ENCODE results near the gene SEPTIN8. TPM values are rescaled to one million over a fixed set of nuclear protein-coding genes. Genes with fewer than 3 reads are reported as not detected.

The SEPTIN8 gene
- total RNA-seq, 2 donors from 2014 or later: 57.6 to 84.2 TPM

GRCh38 chr5:132824426-132824825 lies 47.4 kb upstream of the SEPTIN8 start:
- H3K4me3 ChIP-seq: no peak overlapping the region
- H3K27me3 ChIP-seq: no peaks in the 10 kb centered on the region
- H3K9ac ChIP-seq (ENCODE audit: low read depth in 2 of 2, low read length in 2 of 2): no peak overlapping the region
- no peaks in the 10 kb centered on the region for H3K36me3 ChIP-seq
- no peak overlapping the region for H3K27ac ChIP-seq
- no peaks in the 10 kb centered on the region for H3K9me3 ChIP-seq
- H3K4me1 ChIP-seq: no peaks in the 10 kb centered on the region
- no peak for DNase-seq
- intact Hi-C loops (cut with DNase I): loop anchor here (5.0 to 10.0 kb wide), 3 partner anchors 72 to 440 kb away; no protein-coding TSS in a partner anchor
- TF ChIP-seq, protein P1, sequence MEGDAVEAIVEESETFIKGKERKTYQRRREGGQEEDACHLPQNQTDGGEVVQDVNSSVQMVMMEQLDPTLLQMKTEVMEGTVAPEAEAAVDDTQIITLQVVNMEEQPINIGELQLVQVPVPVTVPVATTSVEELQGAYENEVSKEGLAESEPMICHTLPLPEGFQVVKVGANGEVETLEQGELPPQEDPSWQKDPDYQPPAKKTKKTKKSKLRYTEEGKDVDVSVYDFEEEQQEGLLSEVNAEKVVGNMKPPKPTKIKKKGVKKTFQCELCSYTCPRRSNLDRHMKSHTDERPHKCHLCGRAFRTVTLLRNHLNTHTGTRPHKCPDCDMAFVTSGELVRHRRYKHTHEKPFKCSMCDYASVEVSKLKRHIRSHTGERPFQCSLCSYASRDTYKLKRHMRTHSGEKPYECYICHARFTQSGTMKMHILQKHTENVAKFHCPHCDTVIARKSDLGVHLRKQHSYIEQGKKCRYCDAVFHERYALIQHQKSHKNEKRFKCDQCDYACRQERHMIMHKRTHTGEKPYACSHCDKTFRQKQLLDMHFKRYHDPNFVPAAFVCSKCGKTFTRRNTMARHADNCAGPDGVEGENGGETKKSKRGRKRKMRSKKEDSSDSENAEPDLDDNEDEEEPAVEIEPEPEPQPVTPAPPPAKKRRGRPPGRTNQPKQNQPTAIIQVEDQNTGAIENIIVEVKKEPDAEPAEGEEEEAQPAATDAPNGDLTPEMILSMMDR (IDR thresholded peaks at IDR 0.05): no peak

- H3K9me3 ChIP-seq: no peaks in the 10 kb centered on the region
- H3K27ac ChIP-seq: no peak overlapping the region
- peak overlapping the region in 1 of 2 donors; percentile 43 for H3K9ac ChIP-seq (ENCODE audit: low read depth in 2 of 2, low read length in 2 of 2)
- H3K4me1 ChIP-seq: no peaks in the 10 kb centered on the region
- H3K36me3 ChIP-seq: no peaks in the 10 kb centered on the region
- no peaks in the 10 kb centered on the region for H3K27me3 ChIP-seq
- intact Hi-C loops (cut with DNase I): loop anchor here (5.0 to 10.0 kb wide), 3 partner anchors 71 to 439 kb away; no protein-coding TSS in a partner anchor
- no peak for DNase-seq
- TF ChIP-seq, protein P1 (IDR thresholded peaks at IDR 0.05): no peak
- no peak overlapping the region for H3K4me3 ChIP-seq
Measured at GRCh38 chr5:132823481-132824050, 46.5 kb upstream of the SEPTIN8 start.

- Histone ChIP-seq H3K9ac (ENCODE audit: low read depth in 2 of 2, low read length in 2 of 2) (peak overlapping the region in 1 of 2 donors; percentile 43), H3K36me3 (no peaks in the 10 kb centered on the region), H3K27ac (no peak overlapping the region), H3K4me3 (no peak overlapping the region), H3K9me3 (no peaks in the 10 kb centered on the region), H3K27me3 (no peaks in the 10 kb centered on the region), H3K4me1 (no peaks in the 10 kb centered on the region)
- intact Hi-C loops (cut with DNase I): loop anchor here (5.0 to 10.0 kb wide), 3 partner anchors 71 to 438 kb away; no protein-coding TSS in a partner anchor
- TF ChIP-seq, protein P1 (IDR thresholded peaks at IDR 0.05): no peak
- DNase-seq: no peak
Measured at GRCh38 chr5:132822650-132823480, 45.8 kb upstream of the SEPTIN8 start.

GRCh38 chr5:132821791-132822190 lies 44.8 kb upstream of the SEPTIN8 start:
- Histone ChIP-seq H3K4me3 (no peak overlapping the region), H3K27me3 (no peaks in the 10 kb centered on the region)
- intact Hi-C loops (cut with DNase I): loop anchor here (5.0 to 10.0 kb wide), 3 partner anchors 69 to 437 kb away; no protein-coding TSS in a partner anchor

GRCh38 chr5:132821350-132821749 lies 44.3 kb upstream of the SEPTIN8 start:
- TF ChIP-seq, protein P1 (IDR thresholded peaks at IDR 0.05): no peak
- Histone ChIP-seq H3K4me1 (no peaks in the 10 kb centered on the region), H3K36me3 (no peaks in the 10 kb centered on the region), H3K9me3 (no peaks in the 10 kb centered on the region), H3K4me3 (no peak overlapping the region), H3K27me3 (no peaks in the 10 kb centered on the region), H3K9ac (ENCODE audit: low read depth in 2 of 2, low read length in 2 of 2) (no peak overlapping the region), H3K27ac (no peak overlapping the region)
- intact Hi-C loops (cut with DNase I): loop anchor here (5.0 to 10.0 kb wide), 3 partner anchors 69 to 437 kb away; no protein-coding TSS in a partner anchor
- no peak for DNase-seq

More at GRCh38 chr5:132821791-132822190, 44.8 kb upstream of the SEPTIN8 start:
- Histone ChIP-seq H3K9me3 (no peaks in the 10 kb centered on the region), H3K4me1 (no peaks in the 10 kb centered on the region), H3K9ac (ENCODE audit: low read depth in 2 of 2, low read length in 2 of 2) (no peak overlapping the region), H3K36me3 (no peaks in the 10 kb centered on the region), H3K27ac (no peak overlapping the region)
- TF ChIP-seq, protein P1 (IDR thresholded peaks at IDR 0.05): no peak
- DNase-seq: no peak
